Loucy (cell line): ENCODE results near the gene KRTAP2-3.
"Not testable (repeated sequence)": the region's sequence is repeated elsewhere in the genome, so short reads cannot be mapped to it uniquely, and the experiment has no call there.

Experiments
- H2AFZ ChIP-seq: fragments of 200-600 bp; sonication (generic); 2 replicates; pipeline ENCODE4 v1.6.0; 2016; ENCODE audit warnings: antibody characterized with exemption, mild to moderate bottlenecking, low read length, moderate library complexity
- H3F3A ChIP-seq: fragments of 200-600 bp; 2 replicates; pipeline ENCODE4 v1.6.0; 2016; ENCODE audit warnings: antibody characterized with exemption, low read depth, mild to moderate bottlenecking
- H3K27me3 ChIP-seq: fragments of 200-600 bp; sonication (generic); 2 replicates; pipeline ENCODE4 v1.6.1; 2014; ENCODE audit warnings: low read length, mild to moderate bottlenecking; ENCODE audit not compliant: insufficient read depth, poor library complexity, severe bottlenecking
- H3K36me3 ChIP-seq: fragments of 200-600 bp; sonication (generic); 2 replicates; pipeline ENCODE4 v1.6.1; 2016; ENCODE audit warnings: low read length; ENCODE audit not compliant: insufficient read depth
- H3K4me1 ChIP-seq: fragments of 200-600 bp; sonication (generic); 2 replicates; pipeline ENCODE4 v1.5.1; 2014; ENCODE audit warnings: low read length, mild to moderate bottlenecking; ENCODE audit not compliant: insufficient read depth, poor library complexity, severe bottlenecking
- H3K4me2 ChIP-seq: fragments of 200-600 bp; sonication (generic); 2 replicates; pipeline ENCODE4 v1.6.0; 2014; ENCODE audit warnings: antibody characterized with exemption, low read length, low read depth, mild to moderate bottlenecking; ENCODE audit not compliant: poor library complexity, severe bottlenecking
- H3K4me3 ChIP-seq: fragments of 200-600 bp; sonication (generic); 2 replicates; pipeline ENCODE4 v1.5.1; 2014; ENCODE audit warnings: low read length, mild to moderate bottlenecking, mixed read lengths; ENCODE audit not compliant: poor library complexity, severe bottlenecking
- H3K79me2 ChIP-seq: fragments of 200-600 bp; sonication (generic); 2 replicates; pipeline ENCODE4 v1.6.1; 2014; ENCODE audit warnings: low read length; ENCODE audit not compliant: insufficient read depth
- H3K9ac ChIP-seq: fragments of 200-600 bp; sonication (generic); 2 replicates; pipeline ENCODE4 v1.6.0; 2014; ENCODE audit warnings: mild to moderate bottlenecking, low read depth, low read length, moderate library complexity; ENCODE audit not compliant: poor library complexity, severe bottlenecking
- H3K9me2 ChIP-seq: fragments of 200-600 bp; sonication (generic); replicated peaks from 2 replicates; pipeline ENCODE4 v1.6.1; 2016; ENCODE audit warnings: low read depth, low read length, mixed read lengths
- H3K9me3 ChIP-seq: fragments of 200-600 bp; sonication (generic); 2 replicates; pipeline ENCODE4 v1.6.1; 2014; ENCODE audit warnings: mild to moderate bottlenecking, antibody characterized with exemption, low read length, low read depth; ENCODE audit not compliant: insufficient read depth
- H4K20me1 ChIP-seq: fragments of 200-600 bp; sonication (generic); 2 replicates; pipeline ENCODE4 v1.6.0; 2014; ENCODE audit warnings: antibody characterized with exemption, low read length, mild to moderate bottlenecking; ENCODE audit not compliant: insufficient read depth, poor library complexity, severe bottlenecking
- EZH2phosphoT487 ChIP-seq: fragments of 200-600 bp; IDR thresholded peaks from 2 replicates; pipeline ENCODE4 v1.6.1; 2018; ENCODE audit warnings: antibody characterized with exemption, mild to moderate bottlenecking, moderate library complexity, borderline replicate concordance
- TF ChIP-seq, protein P1 (sequence below): fragments of 200-600 bp; sonication (generic); conservative IDR thresholded peaks from 2 replicates; pipeline ENCODE4 v1.5.1; 2014; ENCODE audit warnings: mild to moderate bottlenecking, antibody characterized with exemption, low read length

The KRTAP2-3 gene

DNA sequence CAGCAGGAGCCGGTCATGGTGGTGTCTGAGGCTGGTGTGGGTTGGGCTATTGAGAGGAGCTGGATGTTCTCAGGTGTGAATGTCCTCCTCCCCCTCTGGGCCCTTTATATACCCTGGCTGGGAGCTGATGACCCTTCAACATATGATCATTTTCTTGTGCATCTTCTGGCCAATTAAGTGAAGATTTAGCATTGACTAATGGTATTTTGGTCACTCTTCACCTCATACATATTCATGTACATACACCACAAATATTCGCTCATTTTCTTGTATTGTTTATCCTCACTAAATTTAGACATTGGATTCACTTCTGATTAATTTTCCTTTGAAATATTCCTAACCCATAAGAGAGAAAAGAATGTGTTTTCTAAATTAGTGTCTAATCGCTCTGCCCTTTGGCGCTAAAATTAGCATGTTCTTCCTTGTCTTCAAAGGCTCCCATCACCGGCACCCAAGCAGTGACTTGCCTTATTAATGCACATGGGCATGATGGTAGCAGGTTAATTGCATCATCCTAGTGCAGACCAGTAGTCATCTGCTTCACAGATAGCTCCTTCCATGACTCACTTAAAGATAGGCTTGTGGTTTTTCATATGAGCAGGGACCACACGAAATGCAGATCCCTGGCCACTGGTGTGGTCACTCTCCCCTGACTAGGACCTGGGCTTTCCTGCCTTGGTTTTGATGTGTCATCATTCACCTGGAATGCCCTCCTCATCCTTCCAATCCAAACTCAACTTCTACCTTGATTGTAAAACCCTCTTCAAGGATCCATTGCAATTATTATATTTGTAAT is 6.1 kb upstream of the KRTAP2-3 start, which contains the start of gene KRTAP2-4:
Gene KRTAP2-4 (minus strand): TSS at position 51 of the 796 bp plus-strand sequence. CDS start 34 bp downstream, at position 17.
- Histone ChIP-seq H3K9ac (no peak within 1 kb of the TSS), H3K4me2 (no peak within 1 kb of the TSS), H3K27me3 (no peaks in the 10 kb centered on the region), H3K9me2 (no peaks in the 10 kb centered on the region), H3K79me2 (no peaks in the 10 kb centered on the region), H2AFZ (no peak within 1 kb of the TSS), H3F3A (no peaks in the 10 kb centered on the region), H3K36me3 (no peaks in the 10 kb centered on the region), H3K4me3 (no peak within 1 kb of the TSS), H4K20me1 (no peaks in the 10 kb centered on the region), H3K9me3 (no peaks in the 10 kb centered on the region), H3K4me1 (peaks cover 8% of the 10 kb centered on the region)
- TF ChIP-seq, protein P1, sequence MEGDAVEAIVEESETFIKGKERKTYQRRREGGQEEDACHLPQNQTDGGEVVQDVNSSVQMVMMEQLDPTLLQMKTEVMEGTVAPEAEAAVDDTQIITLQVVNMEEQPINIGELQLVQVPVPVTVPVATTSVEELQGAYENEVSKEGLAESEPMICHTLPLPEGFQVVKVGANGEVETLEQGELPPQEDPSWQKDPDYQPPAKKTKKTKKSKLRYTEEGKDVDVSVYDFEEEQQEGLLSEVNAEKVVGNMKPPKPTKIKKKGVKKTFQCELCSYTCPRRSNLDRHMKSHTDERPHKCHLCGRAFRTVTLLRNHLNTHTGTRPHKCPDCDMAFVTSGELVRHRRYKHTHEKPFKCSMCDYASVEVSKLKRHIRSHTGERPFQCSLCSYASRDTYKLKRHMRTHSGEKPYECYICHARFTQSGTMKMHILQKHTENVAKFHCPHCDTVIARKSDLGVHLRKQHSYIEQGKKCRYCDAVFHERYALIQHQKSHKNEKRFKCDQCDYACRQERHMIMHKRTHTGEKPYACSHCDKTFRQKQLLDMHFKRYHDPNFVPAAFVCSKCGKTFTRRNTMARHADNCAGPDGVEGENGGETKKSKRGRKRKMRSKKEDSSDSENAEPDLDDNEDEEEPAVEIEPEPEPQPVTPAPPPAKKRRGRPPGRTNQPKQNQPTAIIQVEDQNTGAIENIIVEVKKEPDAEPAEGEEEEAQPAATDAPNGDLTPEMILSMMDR = no peak

DNA sequence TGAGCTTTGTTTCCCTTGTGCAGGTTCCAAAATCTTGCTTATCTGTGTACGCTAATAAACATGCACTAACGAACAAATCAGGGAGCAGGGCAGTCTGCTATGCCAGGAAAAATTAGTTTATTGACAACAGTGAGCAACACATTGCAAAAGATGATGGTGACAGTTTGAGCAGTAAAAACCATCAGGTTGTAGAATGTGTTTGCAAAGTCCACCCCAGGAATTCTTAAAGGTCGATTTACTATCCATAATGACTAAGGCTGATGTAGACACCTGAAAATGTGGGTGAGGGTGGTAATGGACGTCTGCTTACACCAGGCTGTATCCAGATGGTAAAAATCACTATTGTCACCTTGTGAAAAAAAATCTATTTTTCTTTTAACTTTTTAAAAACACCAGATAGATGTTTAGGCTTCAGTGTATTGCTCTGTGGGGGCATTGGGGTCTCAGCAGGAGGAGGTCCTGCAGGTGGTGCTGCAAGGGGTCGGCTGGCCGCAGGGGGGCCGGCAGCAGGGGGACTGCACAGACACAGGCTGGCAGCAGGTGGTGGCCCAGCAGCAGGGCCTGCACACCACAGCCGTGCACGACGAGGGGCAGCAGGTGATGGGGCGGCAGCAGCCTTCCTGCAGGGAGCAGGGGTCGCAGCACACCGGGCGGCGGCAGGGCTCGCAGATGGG is 5.2 kb upstream of the KRTAP2-3 start:
- not testable (repeated sequence) for H3K4me3 ChIP-seq, H2AFZ ChIP-seq, H3K4me1 ChIP-seq, H3K9me2 ChIP-seq, H3K9me3 ChIP-seq, H3K27me3 ChIP-seq, H3F3A ChIP-seq, H3K79me2 ChIP-seq, H4K20me1 ChIP-seq, H3K9ac ChIP-seq, H3K4me2 ChIP-seq, H3K36me3 ChIP-seq

DNA sequence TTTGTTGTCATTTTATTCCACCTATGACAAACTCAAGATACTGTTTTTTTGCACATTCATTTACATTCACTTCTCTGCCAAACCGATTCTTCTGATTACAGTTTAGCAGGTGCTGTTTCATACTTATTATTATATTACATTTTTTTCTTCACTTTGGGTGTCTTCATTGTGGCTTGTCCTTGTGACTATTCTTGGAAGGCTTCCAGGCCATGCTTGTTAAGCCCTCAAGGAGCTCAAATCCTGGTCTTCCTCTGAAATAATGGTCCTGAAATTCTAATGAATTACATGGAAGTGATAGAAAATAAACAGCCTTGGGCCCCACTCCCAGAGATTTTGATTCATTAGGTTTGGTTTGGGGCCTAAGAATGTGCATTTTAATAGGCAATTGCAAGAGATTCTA is 4.4 kb upstream of the KRTAP2-3 start:
- Histone ChIP-seq H3K4me1 (peaks cover 4% of the 10 kb centered on the region), H3F3A (no peaks in the 10 kb centered on the region), H4K20me1 (no peaks in the 10 kb centered on the region), H2AFZ (no peak overlapping the region), H3K9me2 (no peaks in the 10 kb centered on the region), H3K36me3 (no peaks in the 10 kb centered on the region), H3K27me3 (no peaks in the 10 kb centered on the region), H3K79me2 (no peaks in the 10 kb centered on the region), H3K4me3 (no peak overlapping the region), H3K9ac (no peak overlapping the region), H3K4me2 (no peak overlapping the region), H3K9me3 (no peaks in the 10 kb centered on the region)
- no peak for TF ChIP-seq EZH2phosphoT487
- TF ChIP-seq, protein P1 = no peak
